A673 (cell line): ENCODE measurements around the gene POU3F4.

Experiments used
- CTCF ChIP-seq: fragments of 300-800, 200-600 bp; sonication (generic); conservative IDR thresholded peaks from 2 replicates; pipeline ENCODE4 v1.5.1; 2017; ENCODE audit warnings: low read depth, mild to moderate bottlenecking, antibody characterized with exemption, low read length, moderate library complexity, mixed read lengths
- EZH2 ChIP-seq: fragments of 200-600 bp; sonication (generic); IDR thresholded peaks from 2 replicates; pipeline ENCODE4 v1.6.1; 2017; ENCODE audit warnings: borderline replicate concordance, low read depth, mild to moderate bottlenecking, mixed read lengths, antibody characterized with exemption, low read length; ENCODE audit not compliant: poor library complexity, severe bottlenecking

- TF ChIP-seq CTCF (no peak), EZH2 (no peak)
These were observed 12.2 kb upstream of the POU3F4 start for GRCh38 chrX:83495898-83496297.
